Keratinocyte (primary cell): ENCODE measurements around the gene RALGPS2. TPM values are rescaled to one million over a fixed set of nuclear protein-coding genes. Genes with fewer than 3 reads are reported as not detected.

Source experiments
- DNase-seq: peaks from one replicate; pipeline ENCODE4 v3.0.0-alpha.2; 2011; ENCODE audit warnings: low read depth, missing footprints, low spot score
- FAIRE-seq: peaks from 2 replicates; lab custom pipeline; 2011; peaks lifted over from hg19 to GRCh38; lab: Jason Lieb, UNC
- H2AFZ ChIP-seq: 2 replicates; pipeline ENCODE4 v1.6.0; 2012; ENCODE audit warnings: low read length, control low read depth, inconsistent platforms; ENCODE audit not compliant: control insufficient read depth
- H3K27ac ChIP-seq: 2 replicates; pipeline ENCODE4 v1.5.1; 2011; ENCODE audit warnings: low read length; ENCODE audit not compliant: control insufficient read depth, insufficient read depth
- H3K27me3 ChIP-seq: 3 replicates; pipeline ENCODE4 v1.6.0; 2011; ENCODE audit warnings: low read length; ENCODE audit not compliant: control insufficient read depth, insufficient read depth; ENCODE audit errors: extremely low read depth
- H3K36me3 ChIP-seq, 2 experiments: 2 replicates in 1 of 2; 3 replicates in 1 of 2; pipeline ENCODE4 v1.5.1; 2011; ENCODE audit warnings: low read length in 2 of 2, mild to moderate bottlenecking in 1 of 2; ENCODE audit not compliant: control insufficient read depth in 2 of 2, insufficient read depth in 2 of 2; ENCODE audit errors: extremely low read depth in 1 of 2
- H3K4me1 ChIP-seq: 3 replicates; pipeline ENCODE4 v1.5.1; 2011; ENCODE audit warnings: low read length; ENCODE audit not compliant: control insufficient read depth, insufficient read depth; ENCODE audit errors: extremely low read depth
- H3K4me2 ChIP-seq: 3 replicates; pipeline ENCODE4 v1.6.0; 2011; ENCODE audit warnings: low read depth, low read length; ENCODE audit not compliant: control insufficient read depth, insufficient read depth; ENCODE audit errors: extremely low read depth
- H3K4me3 ChIP-seq, 3 experiments: fragments of 200-600 bp in 1 of 3; sonication (generic) in 1 of 3; 2 replicates in 2 of 3; 3 replicates in 1 of 3; pipeline ENCODE4 v1.5.1; 2011 to 2016; ENCODE audit warnings: low read length in 3 of 3, mild to moderate bottlenecking in 3 of 3, control low read depth in 2 of 3, inconsistent platforms in 1 of 3, low read depth in 1 of 3, mixed read lengths in 1 of 3, mixed run types in 1 of 3, moderate library complexity in 1 of 3; ENCODE audit not compliant: control insufficient read depth in 2 of 3, insufficient read depth in 2 of 3; ENCODE audit errors: extremely low read depth in 1 of 3
- H3K79me2 ChIP-seq: 2 replicates; pipeline ENCODE4 v1.6.0; 2012; ENCODE audit warnings: low read length; ENCODE audit not compliant: control insufficient read depth, insufficient read depth
- H3K9ac ChIP-seq: 3 replicates; pipeline ENCODE4 v1.6.0; 2011; ENCODE audit warnings: low read length; ENCODE audit not compliant: control insufficient read depth, insufficient read depth; ENCODE audit errors: extremely low read depth
- H3K9me1 ChIP-seq: 3 replicates; pipeline ENCODE4 v1.6.0; 2011; ENCODE audit warnings: low read length; ENCODE audit not compliant: control insufficient read depth, insufficient read depth; ENCODE audit errors: extremely low read depth
- H3K9me3 ChIP-seq: 2 replicates; pipeline ENCODE4 v1.5.1; 2012; ENCODE audit warnings: low read depth, low read length; ENCODE audit not compliant: control insufficient read depth
- H4K20me1 ChIP-seq: 3 replicates; pipeline ENCODE4 v1.6.0; 2011; ENCODE audit warnings: low read length; ENCODE audit not compliant: control insufficient read depth, insufficient read depth; ENCODE audit errors: extremely low read depth
- CTCF ChIP-seq, 3 experiments: IDR thresholded peaks in 1 of 3; conservative IDR thresholded peaks in 1 of 3; optimal IDR thresholded peaks in 1 of 3; 2 replicates in 2 of 3; 3 replicates in 1 of 3; pipeline versions ENCODE3 to v1.5.1; 2011; ENCODE audit warnings: low read length in 3 of 3, mild to moderate bottlenecking in 3 of 3, moderate library complexity in 2 of 3, control low read depth in 1 of 3, inconsistent platforms in 1 of 3; ENCODE audit not compliant: insufficient read depth in 2 of 3; ENCODE audit errors: extremely low read depth in 1 of 3
- EZH2 ChIP-seq: IDR thresholded peaks from one replicate; pipeline ENCODE4 v1.6.1; 2012; ENCODE audit warnings: inconsistent platforms, mild to moderate bottlenecking, low read length, moderate library complexity
- dilution Hi-C: fragments of 300-500 bp; cut with MboI; formaldehyde crosslinking; loops from one replicate; pipeline ENCODE4 v1.7.0; 2020; ENCODE audit warnings: low sequenced_read_pairs; ENCODE audit not compliant: extremely low pct_ligation_motif_present
- polyA plus RNA-seq, 5 experiments: library from polyadenylated mRNA; depleted of rRNA in 3 of 5; stranded (reverse) in 3 of 5; stranded (forward) in 1 of 5; unstranded in 1 of 5; fragments of >200 nt; gene quantifications; 1 replicate in 1 of 5; 2 replicates in 3 of 5; 3 replicates in 1 of 5; pipeline versions ENCODE4 v1.2.1 to v1.2.3, GENCODE V29; 2011 to 2012; ENCODE audit warnings: missing spikeins in 2 of 5, low read depth in 1 of 5, low replicate concordance in 1 of 5

The RALGPS2 gene
- polyA plus RNA-seq, 1 donor (not counting 4 experiments of a cell fraction or from before 2014, with no cell fraction given) = 14.8 TPM

GRCh38 chr1:178934546-178934945 is 209.5 kb downstream of the RALGPS2 start:
- Histone ChIP-seq H3K27me3 (peaks cover 11% of the 10 kb centered on the region), H3K4me2 (no peak overlapping the region), H3K27ac (no peak overlapping the region), H3K9me3 (no peaks in the 10 kb centered on the region), H4K20me1 (no peaks in the 10 kb centered on the region), H2AFZ (no peak overlapping the region), H3K79me2 (no peaks in the 10 kb centered on the region), H3K4me1 (peaks cover 5% of the 10 kb centered on the region), H3K9ac (no peak overlapping the region), H3K4me3 (no peak overlapping the region), H3K9me1 (no peaks in the 10 kb centered on the region), H3K36me3 (no peaks in the 10 kb centered on the region)
- FAIRE-seq = no peak
- DNase-seq = no peak
- dilution Hi-C loops = no loop called here
- TF ChIP-seq EZH2 = no peak
- TF ChIP-seq CTCF (optimal IDR thresholded peaks at IDR 0.05 in 1 of 3, IDR thresholded peaks at IDR 0.05 in 1 of 3, conservative IDR thresholded peaks at IDR 0.05 in 1 of 3; ENCODE audit: extremely low read depth in 1 of 3, insufficient read depth in 2 of 3, low read length in 3 of 3) = no peak

- dilution Hi-C loops = no loop called here
- Histone ChIP-seq H3K27me3 (peaks cover 13% of the 10 kb centered on the region), H3K4me3 (no peak overlapping the region), H3K4me1 (peaks cover 5% of the 10 kb centered on the region), H3K79me2 (no peaks in the 10 kb centered on the region), H3K27ac (no peak overlapping the region), H3K9ac (no peak overlapping the region), H3K36me3 (no peaks in the 10 kb centered on the region), H2AFZ (no peak overlapping the region), H3K9me3 (no peaks in the 10 kb centered on the region), H3K9me1 (no peaks in the 10 kb centered on the region), H4K20me1 (no peaks in the 10 kb centered on the region), H3K4me2 (no peak overlapping the region)
- FAIRE-seq (no peak), DNase-seq (no peak)
- TF ChIP-seq EZH2 (no peak), CTCF (optimal IDR thresholded peaks at IDR 0.05 in 1 of 3, IDR thresholded peaks at IDR 0.05 in 1 of 3, conservative IDR thresholded peaks at IDR 0.05 in 1 of 3; ENCODE audit: extremely low read depth in 1 of 3, insufficient read depth in 2 of 3, low read length in 3 of 3) (no peak)
Observed at GRCh38 chr1:178935610-178936009, 210.6 kb downstream of the RALGPS2 start.
